ENCODE data around the gene SERPINC1. TPM values are rescaled to one million over a fixed set of nuclear protein-coding genes. Genes with fewer than 3 reads are reported as not detected.

SERPINC1 gene
- total RNA-seq, 1 experiment from 2014 or later = 0.57 TPM

- TF ChIP-seq CREM (CRISPR knock-in tag; IDR thresholded peaks at IDR 0.05) = no peak
- TF ChIP-seq AR (CRISPR knock-in tag; IDR thresholded peaks at IDR 0.05) = no peak
- no peak for TF ChIP-seq NFE2L1 (CRISPR knock-in tag; IDR thresholded peaks at IDR 0.05)
- TF ChIP-seq JUN (CRISPR knock-in tag; IDR thresholded peaks at IDR 0.05) = no peak
- TF ChIP-seq RORB (CRISPR knock-in tag; IDR thresholded peaks at IDR 0.05) = no peak
- no peak for TF ChIP-seq OVOL2 (CRISPR knock-in tag; IDR thresholded peaks at IDR 0.05; ENCODE audit: borderline replicate concordance)
- TF ChIP-seq ZNF263 (CRISPR knock-in tag; IDR thresholded peaks at IDR 0.05; ENCODE audit: low read depth) = no peak
- TF ChIP-seq ZNF396 (CRISPR knock-in tag; IDR thresholded peaks at IDR 0.05; ENCODE audit: borderline replicate concordance) = no peak
- TF ChIP-seq PREB (CRISPR knock-in tag; IDR thresholded peaks at IDR 0.05; ENCODE audit: borderline replicate concordance) = no peak
- no peak for TF ChIP-seq ZNF232 (CRISPR knock-in tag; IDR thresholded peaks at IDR 0.05)
- TF ChIP-seq CREB1 (CRISPR knock-in tag; IDR thresholded peaks at IDR 0.05) = no peak
- no peak for TF ChIP-seq MXD4 (CRISPR knock-in tag; IDR thresholded peaks at IDR 0.05; ENCODE audit: borderline replicate concordance)
- TF ChIP-seq NR3C1 (CRISPR knock-in tag; conservative IDR thresholded peaks at IDR 0.05; ENCODE audit: low read depth) = no peak
- no peak for TF ChIP-seq IRF2 (CRISPR knock-in tag; IDR thresholded peaks at IDR 0.05; ENCODE audit: borderline replicate concordance, low read depth)
- ChIA-PET POLR2A (no interaction called here), CTCF (no interaction called here)
- H3K27ac Mint-ChIP-seq = no peak overlapping the region
- H3K36me3 Mint-ChIP-seq = no peaks in the 10 kb centered on the region; the same call in 1 of the 2 replicates
- ATAC-seq = no peak
- H3K4me3 Mint-ChIP-seq = no peak overlapping the region
- no peaks in the 10 kb centered on the region for H3K27me3 Mint-ChIP-seq (ENCODE audit: low read depth)
- peaks cover 49% of the 10 kb centered on the region for H3K4me1 Mint-ChIP-seq
- DNase-seq (ENCODE audit: low spot score) = no peak
- peaks cover 3% of the 10 kb centered on the region; the same call in 1 of the 2 replicates for H3K9me3 Mint-ChIP-seq
Measured at GRCh38 chr1:173900992-173901391, 16.1 kb downstream of the SERPINC1 start.

- DNase-seq (ENCODE audit: low spot score) (no peak), ATAC-seq (no peak)
- no peak overlapping the region for H3K4me3 Mint-ChIP-seq
- H3K4me1 Mint-ChIP-seq = peaks cover 49% of the 10 kb centered on the region
- H3K27me3 Mint-ChIP-seq (ENCODE audit: low read depth) = no peaks in the 10 kb centered on the region
- H3K9me3 Mint-ChIP-seq = no peaks in the 10 kb centered on the region
- no peak for TF ChIP-seq ZNF425 (CRISPR knock-in tag; conservative IDR thresholded peaks at IDR 0.05)
- TF ChIP-seq TEAD1 (CRISPR knock-in tag; IDR thresholded peaks at IDR 0.05) = no peak
- no peak for TF ChIP-seq ATF1 (CRISPR knock-in tag; IDR thresholded peaks at IDR 0.05)
- no peak for TF ChIP-seq GABPB1 (CRISPR knock-in tag; IDR thresholded peaks at IDR 0.05)
- no peak for TF ChIP-seq JUN (CRISPR knock-in tag; IDR thresholded peaks at IDR 0.05)
- TF ChIP-seq IRF1 (CRISPR knock-in tag; IDR thresholded peaks at IDR 0.05) = no peak
- no peak for TF ChIP-seq ATF3 (CRISPR knock-in tag; conservative IDR thresholded peaks at IDR 0.05)
- TF ChIP-seq SOX15 (CRISPR knock-in tag; IDR thresholded peaks at IDR 0.05) = no peak
- TF ChIP-seq ZNF317 (CRISPR knock-in tag; IDR thresholded peaks at IDR 0.05; ENCODE audit: borderline replicate concordance, low read depth) = no peak
- no peak for TF ChIP-seq NFATC4 (CRISPR knock-in tag; IDR thresholded peaks at IDR 0.05)
- no peak for TF ChIP-seq ZNF281 (CRISPR knock-in tag; IDR thresholded peaks at IDR 0.05)
- TF ChIP-seq KAT7 (CRISPR knock-in tag; IDR thresholded peaks at IDR 0.05; ENCODE audit: borderline replicate concordance) = no peak
- no peak for TF ChIP-seq ELF4 (CRISPR knock-in tag; IDR thresholded peaks at IDR 0.05; ENCODE audit: low read depth)
- CTCF ChIA-PET = interaction anchor here (0.6 kb wide), 1 partner anchor 8 kb away, joined by 3 read pairs; no protein-coding TSS in a partner anchor
- POLR2A ChIA-PET = no interaction called here
- no peaks in the 10 kb centered on the region for H3K36me3 Mint-ChIP-seq
- peak overlapping the region; percentile 66; the same call in 1 of the 2 replicates for H3K27ac Mint-ChIP-seq
Measured at GRCh38 chr1:173900427-173900826, 16.7 kb downstream of the SERPINC1 start.
